HG02981 (cell line): ENCODE results near the gene SPINK4.

Experiments used
- ATAC-seq: cut with Tn5 transposase; IDR thresholded peaks from one replicate; pipeline ENCODE4 v1.9.1; 2021; ENCODE audit warnings: mild to moderate bottlenecking, moderate library complexity; ENCODE audit not compliant: unreplicated experiment

Gene SPINK4

GRCh38 chr9:33290247-33291030 is 50.5 kb downstream of the SPINK4 start, which contains the start of gene NFX1:
NFX1 (plus strand) TSS chr9:33290516; CDS start chr9:33290573, 57 bp downstream.
- peak; percentile 84 for ATAC-seq

GRCh38 chr9:33291031-33291397 is 51.0 kb downstream of the SPINK4 start:
- ATAC-seq = no peak

GRCh38 chr9:33291901-33292300 is 51.9 kb downstream of the SPINK4 start:
- ATAC-seq = no peak

GRCh38 chr9:33293782-33294181 is 53.8 kb downstream of the SPINK4 start:
- ATAC-seq = no peak

- ATAC-seq = no peak
These were observed 54.9 kb downstream of the SPINK4 start for GRCh38 chr9:33294670-33295432.

- ATAC-seq = peak; percentile 27
These were observed 55.6 kb downstream of the SPINK4 start for GRCh38 chr9:33295571-33295970.

- peak; percentile 90 for ATAC-seq
These were observed 57.5 kb downstream of the SPINK4 start for GRCh38 chr9:33297432-33297831.
